Measurements from ENCODE around the gene KLHL29. TPM values are rescaled to one million over a fixed set of nuclear protein-coding genes. Genes with fewer than 3 reads are reported as not detected.
A peak's percentile ranks its signal among the peaks of the same experiment; 100 is the strongest.

KLHL29 gene
- total and polyA plus RNA-seq, 2 donors (not counting 1 experiment from before 2014, with no cell fraction given), result 1.3 to 3.4 TPM

DNA sequence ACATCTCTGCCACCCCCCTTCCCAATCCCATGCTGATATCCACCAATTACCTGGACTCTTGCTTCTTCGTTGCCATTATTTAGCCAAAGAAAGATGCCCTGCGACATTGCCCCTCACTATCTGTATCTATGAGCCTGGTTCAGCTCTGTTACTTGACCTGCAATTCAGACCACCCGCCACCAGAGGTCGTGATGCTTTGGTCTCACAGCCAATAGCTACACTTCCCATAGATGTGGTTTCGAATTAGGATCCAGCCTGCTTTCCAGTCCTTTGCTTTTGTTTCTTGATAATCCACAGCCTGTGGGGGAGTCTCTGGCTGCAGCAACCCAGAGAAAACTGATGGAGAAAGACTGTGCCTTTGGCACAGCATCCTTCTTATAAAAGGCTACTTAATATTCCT is 239.4 kb downstream of the KLHL29 start:
- ChIA-PET CTCF (no interaction called here), POLR2A (no interaction called here)
- Histone ChIP-seq H3K9me3 (ENCODE audit: control extremely low read depth in 1 of 3, control insufficient read depth in 2 of 3, insufficient read depth in 1 of 3, low read length in 2 of 3) (peaks cover 0 to 30% (median 7%) of the 10 kb centered on the region in 3 donors), H3K4me3 (ENCODE audit: control extremely low read depth in 1 of 5, extremely low read depth in 1 of 5, insufficient read depth in 1 of 5, low read depth in 2 of 5, low read length in 4 of 5) (no peak overlapping the region), H2AFZ (ENCODE audit: insufficient read depth, low read depth, low read length, poor library complexity, severe bottlenecking) (no peak overlapping the region), H3K79me2 (ENCODE audit: control insufficient read depth, insufficient read depth, low read length) (no peaks in the 10 kb centered on the region), H3K4me1 (ENCODE audit: control insufficient read depth in 2 of 2, insufficient read depth in 2 of 2, low read length in 2 of 2) (no peaks in the 10 kb centered on the region), H3K36me3 (replicated peaks in 1 of 2; ENCODE audit: control extremely low read depth in 1 of 2, control insufficient read depth in 1 of 2, extremely low read depth in 1 of 2, insufficient read depth in 2 of 2, low read length in 1 of 2) (no peaks in the 10 kb centered on the region), H3K27ac (ENCODE audit: low read length in 2 of 2) (no peak overlapping the region), H3K4me2 (replicated peaks; ENCODE audit: low read depth, low read length, poor library complexity, severe bottlenecking) (no peak overlapping the region), H4K20me1 (ENCODE audit: control insufficient read depth, insufficient read depth, low read length, poor library complexity, severe bottlenecking) (no peaks in the 10 kb centered on the region), H3K9ac (ENCODE audit: low read length) (no peak overlapping the region), H3K27me3 (replicated peaks in 1 of 4; ENCODE audit: control extremely low read depth in 1 of 4, control insufficient read depth in 3 of 4, insufficient read depth in 4 of 4, low read length in 3 of 4) (no peaks in the 10 kb centered on the region)
- Mint-ChIP-seq H3K4me3 (no peak overlapping the region), H3K27ac (no peak overlapping the region), H3K27me3 (no peaks in the 10 kb centered on the region), H3K4me1 (no peaks in the 10 kb centered on the region), H3K9me3 (ENCODE audit: insufficient read depth) (peaks cover 7% of the 10 kb centered on the region)
- TF ChIP-seq EZH2 (IDR thresholded peaks at IDR 0.05; ENCODE audit: borderline replicate concordance, insufficient read depth, low read depth, low read length, poor library complexity, severe bottlenecking), result no peak
- TF ChIP-seq, protein P1, sequence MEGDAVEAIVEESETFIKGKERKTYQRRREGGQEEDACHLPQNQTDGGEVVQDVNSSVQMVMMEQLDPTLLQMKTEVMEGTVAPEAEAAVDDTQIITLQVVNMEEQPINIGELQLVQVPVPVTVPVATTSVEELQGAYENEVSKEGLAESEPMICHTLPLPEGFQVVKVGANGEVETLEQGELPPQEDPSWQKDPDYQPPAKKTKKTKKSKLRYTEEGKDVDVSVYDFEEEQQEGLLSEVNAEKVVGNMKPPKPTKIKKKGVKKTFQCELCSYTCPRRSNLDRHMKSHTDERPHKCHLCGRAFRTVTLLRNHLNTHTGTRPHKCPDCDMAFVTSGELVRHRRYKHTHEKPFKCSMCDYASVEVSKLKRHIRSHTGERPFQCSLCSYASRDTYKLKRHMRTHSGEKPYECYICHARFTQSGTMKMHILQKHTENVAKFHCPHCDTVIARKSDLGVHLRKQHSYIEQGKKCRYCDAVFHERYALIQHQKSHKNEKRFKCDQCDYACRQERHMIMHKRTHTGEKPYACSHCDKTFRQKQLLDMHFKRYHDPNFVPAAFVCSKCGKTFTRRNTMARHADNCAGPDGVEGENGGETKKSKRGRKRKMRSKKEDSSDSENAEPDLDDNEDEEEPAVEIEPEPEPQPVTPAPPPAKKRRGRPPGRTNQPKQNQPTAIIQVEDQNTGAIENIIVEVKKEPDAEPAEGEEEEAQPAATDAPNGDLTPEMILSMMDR (IDR thresholded peaks at IDR 0.05), result peak; percentile 17
- intact Hi-C loops (cut with micrococcal nuclease), result no loop called here
- DNase-seq (no peak), ATAC-seq (ENCODE audit: low read depth) (no peak)
- WGBS (ENCODE audit: insufficient coverage), result 36% methylated on average over 4 of the region's 5 CpGs

DNA sequence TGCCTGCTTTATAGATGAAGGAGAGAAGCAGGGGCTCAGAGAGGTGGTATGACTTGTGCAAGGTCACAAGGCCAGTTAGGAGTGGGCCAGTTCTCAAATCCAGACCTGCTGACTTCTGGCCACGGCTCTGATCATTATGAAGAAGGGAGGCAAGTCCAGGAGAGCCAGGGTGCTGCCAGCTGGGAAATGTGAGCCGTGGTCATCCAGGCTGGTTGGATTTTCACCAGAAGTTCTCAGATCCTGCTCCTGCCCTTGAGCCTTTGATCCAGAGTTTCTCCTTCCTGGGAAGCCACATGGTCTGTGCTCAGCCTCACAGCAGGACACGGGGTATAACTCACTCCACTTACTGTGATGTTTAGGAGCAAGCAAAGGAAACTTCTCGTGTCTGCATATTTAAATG is 239.9 kb downstream of the KLHL29 start:
- H3K27ac Mint-ChIP-seq, result no peak overlapping the region
- Histone ChIP-seq H3K27ac (ENCODE audit: low read length in 2 of 2) (no peak overlapping the region), H2AFZ (ENCODE audit: insufficient read depth, low read depth, low read length, poor library complexity, severe bottlenecking) (no peak overlapping the region), H3K9ac (ENCODE audit: low read length) (no peak overlapping the region), H4K20me1 (ENCODE audit: control insufficient read depth, insufficient read depth, low read length, poor library complexity, severe bottlenecking) (no peaks in the 10 kb centered on the region), H3K79me2 (ENCODE audit: control insufficient read depth, insufficient read depth, low read length) (no peaks in the 10 kb centered on the region), H3K4me3 (ENCODE audit: control extremely low read depth in 1 of 5, extremely low read depth in 1 of 5, insufficient read depth in 1 of 5, low read depth in 2 of 5, low read length in 4 of 5) (no peak overlapping the region), H3K36me3 (replicated peaks in 1 of 2; ENCODE audit: control extremely low read depth in 1 of 2, control insufficient read depth in 1 of 2, extremely low read depth in 1 of 2, insufficient read depth in 2 of 2, low read length in 1 of 2) (no peaks in the 10 kb centered on the region), H3K4me2 (replicated peaks; ENCODE audit: low read depth, low read length, poor library complexity, severe bottlenecking) (no peak overlapping the region), H3K4me1 (ENCODE audit: control insufficient read depth in 2 of 2, insufficient read depth in 2 of 2, low read length in 2 of 2) (no peaks in the 10 kb centered on the region), H3K27me3 (replicated peaks in 1 of 4; ENCODE audit: control extremely low read depth in 1 of 4, control insufficient read depth in 3 of 4, insufficient read depth in 4 of 4, low read length in 3 of 4) (no peaks in the 10 kb centered on the region), H3K9me3 (ENCODE audit: control extremely low read depth in 1 of 3, control insufficient read depth in 2 of 3, insufficient read depth in 1 of 3, low read length in 2 of 3) (peaks cover 0 to 30% (median 7%) of the 10 kb centered on the region in 3 donors)
- ATAC-seq (ENCODE audit: low read depth) (no peak), DNase-seq (no peak)
- H3K4me1 Mint-ChIP-seq, result no peaks in the 10 kb centered on the region
- TF ChIP-seq, protein P1 (IDR thresholded peaks at IDR 0.05), result no peak
- no peak for TF ChIP-seq EZH2 (IDR thresholded peaks at IDR 0.05; ENCODE audit: borderline replicate concordance, insufficient read depth, low read depth, low read length, poor library complexity, severe bottlenecking)
- H3K27me3 Mint-ChIP-seq, result no peaks in the 10 kb centered on the region
- WGBS (ENCODE audit: insufficient coverage), result 70% methylated on average over 4 of the region's 4 CpGs
- peaks cover 7% of the 10 kb centered on the region for H3K9me3 Mint-ChIP-seq (ENCODE audit: insufficient read depth)
- intact Hi-C loops (cut with micrococcal nuclease), result no loop called here
- no peak overlapping the region for H3K4me3 Mint-ChIP-seq
- ChIA-PET CTCF (no interaction called here), POLR2A (no interaction called here)

Measured in B cell (primary cell).